Smooth muscle cell (in vitro differentiated cells): ENCODE results near the gene SOCS6. TPM values are rescaled to one million over a fixed set of nuclear protein-coding genes. Genes with fewer than 3 reads are reported as not detected.

Source experiments
- DNase-seq: peaks from one replicate; lab custom pipeline; 2025; ENCODE audit not compliant: unreplicated experiment; lab: John Stamatoyannopoulos, UW
- H2AFZ ChIP-seq: fragments of 200-600 bp; sonication (generic); 2 replicates; pipeline ENCODE4 v1.6.0; 2016; ENCODE audit warnings: antibody characterized with exemption, low read depth, mild to moderate bottlenecking
- H3F3A ChIP-seq: fragments of 200-600 bp; sonication (generic); 2 replicates; pipeline ENCODE4 v1.6.0; 2017; ENCODE audit warnings: antibody characterized with exemption, low read depth
- H3K27ac ChIP-seq: fragments of 200-600 bp; sonication (generic); 2 replicates; pipeline ENCODE4 v1.5.1; 2016; ENCODE audit warnings: low read depth, mild to moderate bottlenecking
- H3K27me3 ChIP-seq: fragments of 200-600 bp; sonication (generic); 2 replicates; pipeline ENCODE4 v1.6.1; 2016; ENCODE audit warnings: low read depth, mild to moderate bottlenecking
- H3K36me3 ChIP-seq: fragments of 200-600 bp; sonication (generic); 2 replicates; pipeline ENCODE4 v1.5.1; 2016; ENCODE audit warnings: low read depth
- H3K4me1 ChIP-seq: fragments of 200-600 bp; sonication (generic); 2 replicates; pipeline ENCODE4 v1.5.1; 2016; ENCODE audit warnings: low read depth
- H3K4me2 ChIP-seq: fragments of 200-600 bp; sonication (generic); 2 replicates; pipeline ENCODE4 v1.6.0; 2016; ENCODE audit warnings: mild to moderate bottlenecking
- H3K4me3 ChIP-seq: fragments of 200-600 bp; sonication (generic); 2 replicates; pipeline ENCODE4 v1.5.1; 2016; ENCODE audit warnings: mild to moderate bottlenecking
- H3K79me2 ChIP-seq: fragments of 200-600 bp; sonication (generic); 2 replicates; pipeline ENCODE4 v1.6.0; 2016; ENCODE audit warnings: low read depth, mild to moderate bottlenecking
- H3K9ac ChIP-seq: fragments of 200-600 bp; sonication (generic); 2 replicates; pipeline ENCODE4 v1.6.0; 2016; ENCODE audit warnings: low read depth
- H3K9me3 ChIP-seq: fragments of 200-600 bp; sonication (generic); replicated peaks from 2 replicates; pipeline ENCODE4 v1.5.1; 2016; ENCODE audit warnings: low read depth
- H4K20me1 ChIP-seq: fragments of 200-600 bp; sonication (generic); 2 replicates; pipeline ENCODE4 v1.6.0; 2016; ENCODE audit warnings: low read depth
- WGBS: methylation state at CpG from one replicate; pipeline ENCODE4 v1.1.7; 2016; ENCODE audit warnings: low lambda C conversion rate; 5-methylcytosine and 5-hydroxymethylcytosine counted together
- polyA plus RNA-seq: library from polyadenylated mRNA; unstranded; fragments of >200 nt; fragmentation: Nextera tagmentation; extraction: Ambion mirVana; gene quantifications from 2 replicates; pipeline ENCODE4 v1.2.1, GENCODE V29; 2016
- total RNA-seq: library from RNA; depleted of rRNA; stranded (reverse); fragments of >200 nt; gene quantifications from 2 replicates; pipeline ENCODE4 v1.2.3, GENCODE V29; 2014
- TF ChIP-seq, protein P1 (sequence below): fragments of 200-600 bp; sonication (generic); IDR thresholded peaks from 2 replicates; pipeline ENCODE4 v1.5.1; 2017; ENCODE audit warnings: borderline replicate concordance, mild to moderate bottlenecking, antibody characterized with exemption; ENCODE audit not compliant: insufficient read depth, poor library complexity, severe bottlenecking

SOCS6 gene
- total and polyA plus RNA-seq, 2 experiments from 2014 or later: 8.5 to 38.0 TPM

GRCh38 chr18:70377317-70377799, 88.5 kb downstream of the SOCS6 start:
- Histone ChIP-seq H3K4me1 (peaks cover 13% of the 10 kb centered on the region), H2AFZ (no peak overlapping the region), H3K4me2 (no peak overlapping the region)

GRCh38 chr18:70377857-70378701, 89.2 kb downstream of the SOCS6 start:
- Histone ChIP-seq H3K27me3 (no peaks in the 10 kb centered on the region), H3K36me3 (no peaks in the 10 kb centered on the region), H3K4me2 (no peak overlapping the region), H3K27ac (no peak overlapping the region), H3F3A (peaks cover 10% of the 10 kb centered on the region), H3K9me3 (no peaks in the 10 kb centered on the region), H3K4me3 (no peak overlapping the region), H2AFZ (no peak overlapping the region), H3K4me1 (peaks cover 8% of the 10 kb centered on the region), H4K20me1 (no peaks in the 10 kb centered on the region), H3K9ac (no peak overlapping the region), H3K79me2 (no peaks in the 10 kb centered on the region)
- 76% methylated on average over 13 of the region's 13 CpGs for WGBS
- no peak for DNase-seq
- TF ChIP-seq, protein P1, sequence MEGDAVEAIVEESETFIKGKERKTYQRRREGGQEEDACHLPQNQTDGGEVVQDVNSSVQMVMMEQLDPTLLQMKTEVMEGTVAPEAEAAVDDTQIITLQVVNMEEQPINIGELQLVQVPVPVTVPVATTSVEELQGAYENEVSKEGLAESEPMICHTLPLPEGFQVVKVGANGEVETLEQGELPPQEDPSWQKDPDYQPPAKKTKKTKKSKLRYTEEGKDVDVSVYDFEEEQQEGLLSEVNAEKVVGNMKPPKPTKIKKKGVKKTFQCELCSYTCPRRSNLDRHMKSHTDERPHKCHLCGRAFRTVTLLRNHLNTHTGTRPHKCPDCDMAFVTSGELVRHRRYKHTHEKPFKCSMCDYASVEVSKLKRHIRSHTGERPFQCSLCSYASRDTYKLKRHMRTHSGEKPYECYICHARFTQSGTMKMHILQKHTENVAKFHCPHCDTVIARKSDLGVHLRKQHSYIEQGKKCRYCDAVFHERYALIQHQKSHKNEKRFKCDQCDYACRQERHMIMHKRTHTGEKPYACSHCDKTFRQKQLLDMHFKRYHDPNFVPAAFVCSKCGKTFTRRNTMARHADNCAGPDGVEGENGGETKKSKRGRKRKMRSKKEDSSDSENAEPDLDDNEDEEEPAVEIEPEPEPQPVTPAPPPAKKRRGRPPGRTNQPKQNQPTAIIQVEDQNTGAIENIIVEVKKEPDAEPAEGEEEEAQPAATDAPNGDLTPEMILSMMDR: no peak

More at GRCh38 chr18:70377317-70377799, 88.5 kb downstream of the SOCS6 start:
- Histone ChIP-seq H3K79me2 (no peaks in the 10 kb centered on the region), H4K20me1 (no peaks in the 10 kb centered on the region), H3F3A (peaks cover 13% of the 10 kb centered on the region), H3K4me3 (no peak overlapping the region), H3K9ac (no peak overlapping the region), H3K27ac (no peak overlapping the region), H3K27me3 (no peaks in the 10 kb centered on the region), H3K36me3 (no peaks in the 10 kb centered on the region), H3K9me3 (no peaks in the 10 kb centered on the region)
- WGBS: 35% methylated on average over 8 of the region's 8 CpGs
- no peak for DNase-seq
- TF ChIP-seq, protein P1: no peak

Other genes with a start within 250 kb of the SOCS6 start
- gene RTTN, start 83.4 kb upstream of the SOCS6 start, total RNA-seq: 17.3 and 21.7 TPM in 2 replicates
- 3.5 and 3.6 TPM in 2 replicates for gene RTTN, start 83.4 kb upstream of the SOCS6 start, polyA plus RNA-seq